K562 treated with DMSO at 1 percent for 4 hours (cell line): ENCODE measurements around the gene TFDP3. TPM values are rescaled to one million over a fixed set of nuclear protein-coding genes. Genes with fewer than 3 reads are reported as not detected.

ENCODE experiments used
- total RNA-seq: library from RNA; unstranded; fragments of 300-600 nt; gene quantifications from 2 replicates; pipeline ENCODE4 v1.2.3, GENCODE V29; 2022; ENCODE audit not compliant: insufficient read depth

Gene TFDP3
- not detected in 2 replicates for total RNA-seq

GRCh38 chrX:133218329-133218728, at the start of gene TFDP3:
Gene TFDP3, minus strand, starts transcription at chrX:133218354. Its CDS starts 95 bp downstream, at chrX:133218259.

Other genes starting within 250 kb of the TFDP3 start
- gene USP26, start 121.2 kb downstream of the TFDP3 start, total RNA-seq, result not detected in 2 replicates
- not detected in 2 replicates for gene GPC4, start 197.1 kb upstream of the TFDP3 start, total RNA-seq